CD4-positive, alpha-beta T cell (primary cell): ENCODE measurements around the gene EIF5. TPM values are rescaled to one million over a fixed set of nuclear protein-coding genes. Genes with fewer than 3 reads are reported as not detected.

ENCODE experiments used
- ATAC-seq: fragments of 200-7000 bp; cut with Tn5 transposase; one replicate; pipeline ENCODE4 v1.10.0; 2022; ENCODE audit warnings: mild to moderate bottlenecking; ENCODE audit not compliant: poor library complexity
- CTCF ChIA-PET: fragments of 350-600 bp; sonication (Branson Sonifier 250); formaldehyde crosslinking; loops from one replicate; lab custom pipeline; 2021; ENCODE audit warnings: antibody characterized with exemption, inconsistent platforms; lab: Charles Lee
- POLR2A ChIA-PET: fragments of 350-600 bp; sonication (Branson Sonifier 250); formaldehyde crosslinking; loops from one replicate; lab custom pipeline; 2021; ENCODE audit warnings: antibody characterized with exemption, inconsistent platforms; lab: Charles Lee
- DNase-seq, 14 experiments: peaks; one replicate each; pipeline ENCODE4 v3.0.0-alpha.2; 2013 to 2020; ENCODE audit warnings: mixed read lengths in 2 of 14
- H3K27ac ChIP-seq, 2 donors: one replicate each; pipeline versions ENCODE4 v1.5.1 to v1.7.0; 2013; ENCODE audit warnings: low read length in 2 of 2, low read depth in 1 of 2, mild to moderate bottlenecking in 1 of 2
- H3K27me3 ChIP-seq, 2 experiments: 1 replicate in 1 of 2; 2 replicates in 1 of 2; pipeline versions ENCODE4 v1.6.1 to v1.7.0; 2013; ENCODE audit warnings: low read length in 2 of 2, control low read depth in 1 of 2, mild to moderate bottlenecking in 1 of 2, moderate library complexity in 1 of 2; ENCODE audit not compliant: insufficient read depth in 2 of 2, control insufficient read depth in 1 of 2
- H3K36me3 ChIP-seq: one replicate; pipeline ENCODE4 v1.6.1; 2013; ENCODE audit warnings: low read length, control low read depth; ENCODE audit not compliant: insufficient read depth
- H3K4me1 ChIP-seq: one replicate; pipeline ENCODE4 v1.6.1; 2013; ENCODE audit warnings: low read length, control low read depth; ENCODE audit not compliant: insufficient read depth
- H3K4me3 ChIP-seq: one replicate; pipeline ENCODE4 v1.5.1; 2013; ENCODE audit warnings: mild to moderate bottlenecking, low read length, moderate library complexity
- H3K9me3 ChIP-seq, 2 experiments: 1 replicate in 1 of 2; 2 replicates in 1 of 2; pipeline versions ENCODE4 v1.6.1 to v1.7.0; 2013; ENCODE audit warnings: low read length in 2 of 2, mild to moderate bottlenecking in 2 of 2, control low read depth in 1 of 2, moderate library complexity in 1 of 2; ENCODE audit not compliant: control insufficient read depth in 1 of 2, insufficient read depth in 1 of 2
- H3K27ac Mint-ChIP-seq: one replicate; pipeline ENCODE4 v1.8.0; 2020; ENCODE audit warnings: mixed read lengths
- H3K27me3 Mint-ChIP-seq: one replicate; pipeline ENCODE4 v1.8.0; 2021; ENCODE audit warnings: mixed read lengths
- H3K36me3 Mint-ChIP-seq: one replicate; pipeline ENCODE4 v1.8.0; 2021; ENCODE audit warnings: low read depth, mixed read lengths
- H3K4me1 Mint-ChIP-seq: one replicate; pipeline ENCODE4 v1.8.0; 2021; ENCODE audit warnings: low read depth, mixed read lengths
- H3K4me3 Mint-ChIP-seq: one replicate; pipeline ENCODE4 v1.8.0; 2020; ENCODE audit warnings: mild to moderate bottlenecking, mixed read lengths
- H3K9me3 Mint-ChIP-seq: one replicate; pipeline ENCODE4 v1.8.0; 2020; ENCODE audit warnings: mixed read lengths
- intact Hi-C, 2 experiments: fragments of 100-400 bp; cut with DNase I in 1 of 2; cut with micrococcal nuclease in 1 of 2; formaldehyde crosslinking; loops; one replicate each; pipeline versions ENCODE4 v1.15.1 to v1.9.0; 2023 to 2025; cut with DNase I, micrococcal nuclease
- total RNA-seq, 174 experiments: library from RNA in 2 of 174; stranded (reverse) in 2 of 174; gene quantifications; one replicate each; pipeline ENCODE4 v1.2.3 and lab custom pipeline; 2021 to 2026
- TF ChIP-seq, protein P1 (sequence below): fragments of 200-600 bp; IDR thresholded peaks from one replicate; pipeline ENCODE4 v1.8.0; 2022; ENCODE audit warnings: antibody characterized with exemption, mild to moderate bottlenecking

EIF5 gene
- total RNA-seq, 2 experiments from 2014 or later = 658 TPM

DNA sequence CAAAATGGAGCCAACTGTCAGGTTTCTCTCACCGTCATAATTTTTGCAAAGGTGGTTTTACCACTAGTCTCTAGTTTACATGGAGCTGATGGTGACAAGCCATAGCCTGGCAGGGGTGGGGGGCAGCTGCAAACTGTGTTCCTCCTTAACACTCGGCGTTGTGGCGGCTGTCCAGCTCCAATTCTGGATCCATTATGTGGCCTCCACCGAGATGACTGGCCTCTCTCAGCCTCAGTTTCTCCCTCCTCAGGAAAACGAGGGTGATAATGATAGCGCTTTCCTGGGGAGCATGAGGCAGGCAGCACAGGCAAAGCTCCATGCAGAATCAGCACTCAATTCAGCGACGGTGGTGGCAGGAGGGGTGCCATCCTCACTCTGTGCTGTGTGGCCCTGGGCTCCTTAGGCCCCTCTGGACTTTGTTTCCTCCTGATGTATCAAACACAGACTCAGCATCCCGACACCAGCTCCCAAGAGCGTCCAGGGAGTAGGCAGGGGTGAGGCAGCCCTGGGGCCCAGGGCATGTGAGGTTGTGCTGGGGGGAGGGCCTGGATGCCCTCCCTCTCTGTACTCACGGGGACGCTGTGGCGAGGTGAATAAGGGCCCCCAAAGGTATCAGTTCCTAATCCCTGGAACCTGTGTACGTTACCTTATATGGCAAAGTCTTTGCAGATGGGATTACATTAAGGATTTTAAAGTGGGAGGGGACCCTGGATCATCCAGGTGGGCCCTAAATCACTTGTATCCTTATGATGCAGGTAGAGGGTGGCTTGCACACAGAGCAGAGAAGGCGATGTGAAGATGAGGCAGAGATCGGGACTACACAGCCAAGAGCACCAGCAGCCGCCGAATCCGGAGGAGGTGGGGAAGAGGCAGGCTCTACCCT lies 46.8 kb upstream of the EIF5 start:
- TF ChIP-seq, protein P1, sequence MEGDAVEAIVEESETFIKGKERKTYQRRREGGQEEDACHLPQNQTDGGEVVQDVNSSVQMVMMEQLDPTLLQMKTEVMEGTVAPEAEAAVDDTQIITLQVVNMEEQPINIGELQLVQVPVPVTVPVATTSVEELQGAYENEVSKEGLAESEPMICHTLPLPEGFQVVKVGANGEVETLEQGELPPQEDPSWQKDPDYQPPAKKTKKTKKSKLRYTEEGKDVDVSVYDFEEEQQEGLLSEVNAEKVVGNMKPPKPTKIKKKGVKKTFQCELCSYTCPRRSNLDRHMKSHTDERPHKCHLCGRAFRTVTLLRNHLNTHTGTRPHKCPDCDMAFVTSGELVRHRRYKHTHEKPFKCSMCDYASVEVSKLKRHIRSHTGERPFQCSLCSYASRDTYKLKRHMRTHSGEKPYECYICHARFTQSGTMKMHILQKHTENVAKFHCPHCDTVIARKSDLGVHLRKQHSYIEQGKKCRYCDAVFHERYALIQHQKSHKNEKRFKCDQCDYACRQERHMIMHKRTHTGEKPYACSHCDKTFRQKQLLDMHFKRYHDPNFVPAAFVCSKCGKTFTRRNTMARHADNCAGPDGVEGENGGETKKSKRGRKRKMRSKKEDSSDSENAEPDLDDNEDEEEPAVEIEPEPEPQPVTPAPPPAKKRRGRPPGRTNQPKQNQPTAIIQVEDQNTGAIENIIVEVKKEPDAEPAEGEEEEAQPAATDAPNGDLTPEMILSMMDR = no peak
- Histone ChIP-seq H3K36me3 (no peaks in the 10 kb centered on the region), H3K9me3 (peaks cover 0 to 4% of the 10 kb centered on the region in 2 experiments), H3K27me3 (peaks cover 3 to 16% of the 10 kb centered on the region in 2 experiments), H3K4me3 (no peak overlapping the region), H3K4me1 (no peaks in the 10 kb centered on the region), H3K27ac (no peak overlapping the region)
- ChIA-PET POLR2A (no interaction called here), CTCF (no interaction called here)
- ATAC-seq (no peak), DNase-seq (no peak)
- Mint-ChIP-seq H3K36me3 (no peaks in the 10 kb centered on the region), H3K4me1 (no peaks in the 10 kb centered on the region), H3K27me3 (peaks cover 55% of the 10 kb centered on the region), H3K27ac (no peak overlapping the region), H3K9me3 (no peaks in the 10 kb centered on the region), H3K4me3 (no peak overlapping the region)
- intact Hi-C loops = no loop called here

DNA sequence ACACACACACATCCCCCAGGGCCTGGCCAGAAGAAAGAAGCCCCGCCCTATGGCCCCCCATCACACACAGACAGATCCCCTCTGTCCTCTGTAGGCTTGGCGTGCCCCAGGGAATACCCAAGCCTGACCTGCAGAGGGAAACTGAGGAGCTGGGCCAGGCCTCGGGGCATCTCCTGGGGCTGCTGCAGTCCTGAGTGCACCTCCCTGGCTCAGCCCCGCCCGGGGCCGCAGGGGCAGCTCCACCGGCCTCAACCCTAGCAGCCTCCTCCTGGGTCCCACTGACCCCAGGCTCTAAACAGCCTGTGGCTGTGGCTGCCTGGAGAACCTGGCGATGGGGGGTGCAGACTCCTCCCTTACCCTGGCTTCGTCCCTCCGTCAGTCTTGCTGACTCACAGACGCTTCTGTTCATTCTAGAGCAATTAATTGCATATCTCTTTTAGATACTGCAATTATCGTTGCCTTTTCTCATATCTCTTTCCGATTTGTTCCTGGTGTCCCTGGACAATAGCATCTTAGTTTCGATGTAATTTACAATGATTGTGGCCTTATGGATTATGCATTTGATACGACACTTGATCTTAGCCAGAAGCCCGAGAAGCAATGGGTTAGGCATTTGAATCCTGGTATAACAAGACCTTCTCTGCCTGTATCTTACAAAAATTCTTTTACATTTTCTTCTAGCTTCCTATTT lies 45.8 kb upstream of the EIF5 start:
- Histone ChIP-seq H3K27ac (no peak overlapping the region), H3K27me3 (peaks cover 3 to 10% of the 10 kb centered on the region in 2 experiments), H3K9me3 (peaks cover 0 to 4% of the 10 kb centered on the region in 2 experiments), H3K4me1 (no peaks in the 10 kb centered on the region), H3K4me3 (no peak overlapping the region), H3K36me3 (no peaks in the 10 kb centered on the region)
- DNase-seq = no peak
- Mint-ChIP-seq H3K27me3 (peaks cover 50% of the 10 kb centered on the region), H3K9me3 (no peaks in the 10 kb centered on the region), H3K27ac (no peak overlapping the region), H3K4me3 (no peak overlapping the region), H3K36me3 (no peaks in the 10 kb centered on the region), H3K4me1 (no peaks in the 10 kb centered on the region)
- CTCF ChIA-PET = no interaction called here
- TF ChIP-seq, protein P1 = no peak
- intact Hi-C loops = no loop called here
- ATAC-seq = no peak
- POLR2A ChIA-PET = no interaction called here

DNA sequence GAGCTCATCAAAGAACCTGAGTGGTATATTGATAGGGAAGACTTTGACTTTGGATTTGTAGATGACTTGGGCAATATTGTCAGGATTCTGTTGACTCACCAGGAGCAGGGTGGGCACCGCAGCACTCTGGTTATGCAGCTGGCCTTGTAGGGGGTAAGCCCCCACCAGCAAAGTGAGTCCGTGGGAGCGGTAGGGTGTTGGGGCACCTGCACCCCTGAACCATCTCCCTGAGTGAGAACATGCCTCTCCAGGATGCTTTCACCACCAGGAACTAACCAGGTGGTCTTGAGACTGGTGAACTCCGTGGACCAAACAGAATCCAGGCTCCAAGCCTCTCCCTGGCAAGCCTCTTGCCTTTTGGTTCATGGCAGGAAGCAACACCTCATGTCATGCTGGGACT lies 44.0 kb upstream of the EIF5 start:
- Histone ChIP-seq H3K4me1 (no peaks in the 10 kb centered on the region), H3K27me3 (peaks cover 0 to 3% of the 10 kb centered on the region in 2 experiments), H3K4me3 (no peak overlapping the region), H3K36me3 (no peaks in the 10 kb centered on the region), H3K9me3 (peaks cover 0 to 4% of the 10 kb centered on the region in 2 experiments), H3K27ac (no peak overlapping the region)
- ChIA-PET POLR2A (no interaction called here), CTCF (no interaction called here)
- no peaks in the 10 kb centered on the region for H3K4me1 Mint-ChIP-seq
- H3K27me3 Mint-ChIP-seq = peaks cover 36% of the 10 kb centered on the region
- intact Hi-C loops = loop anchor here (5.0 to 10.0 kb wide), 2 partner anchors 213 to 765 kb away; no protein-coding TSS in a partner anchor
- no peaks in the 10 kb centered on the region for H3K9me3 Mint-ChIP-seq
- TF ChIP-seq, protein P1 = no peak
- ATAC-seq = no peak
- H3K27ac Mint-ChIP-seq = no peak overlapping the region
- no peak for DNase-seq
- H3K4me3 Mint-ChIP-seq = no peak overlapping the region
- no peaks in the 10 kb centered on the region for H3K36me3 Mint-ChIP-seq
